Progenitor cell of endocrine pancreas (in vitro differentiated cells): ENCODE measurements around the gene ZNF804A. TPM values are rescaled to one million over a fixed set of nuclear protein-coding genes. Genes with fewer than 3 reads are reported as not detected.

Source experiments
- DNase-seq: peaks from one replicate; pipeline ENCODE4 v3.0.0; 2021; ENCODE audit warnings: low spot score; ENCODE audit not compliant: unreplicated experiment
- H3K27ac Mint-ChIP-seq: 2 replicates; pipeline ENCODE4 v1.8.0; 2021; ENCODE audit warnings: mild to moderate bottlenecking, moderate library complexity, mixed read lengths
- H3K27me3 Mint-ChIP-seq: 2 replicates; pipeline ENCODE4 v1.8.0; 2021; ENCODE audit warnings: mixed read lengths
- H3K36me3 Mint-ChIP-seq: 2 replicates; pipeline ENCODE4 v1.8.0; 2022; ENCODE audit warnings: mixed read lengths; ENCODE audit not compliant: insufficient read depth
- H3K4me1 Mint-ChIP-seq: 2 replicates; pipeline ENCODE4 v1.8.0; 2021; ENCODE audit warnings: low read depth, mixed read lengths
- H3K4me3 Mint-ChIP-seq: 2 replicates; pipeline ENCODE4 v1.8.0; 2021; ENCODE audit warnings: low read depth, mild to moderate bottlenecking, moderate library complexity, mixed read lengths
- H3K9me3 Mint-ChIP-seq: 2 replicates; pipeline ENCODE4 v1.8.0; 2021; ENCODE audit warnings: low read depth, mixed read lengths
- CTCF ChIP-seq: fragments of 200-600 bp; sonication (generic); IDR thresholded peaks from one replicate; pipeline ENCODE4 v1.5.0; 2021; ENCODE audit warnings: antibody characterized with exemption, mild to moderate bottlenecking; ENCODE audit not compliant: unreplicated experiment
- total RNA-seq: library from RNA; stranded (reverse); gene quantifications from 2 replicates; pipeline ENCODE4 v1.2.1, GENCODE V29; 2021

Gene ZNF804A
- total RNA-seq, 1 donor from 2014 or later, result not detected

GRCh38 chr2:184814421-184814820 lies 216.1 kb downstream of the ZNF804A start:
- H3K9me3 Mint-ChIP-seq, result no peaks in the 10 kb centered on the region
- TF ChIP-seq CTCF, result no peak
- no peaks in the 10 kb centered on the region for H3K36me3 Mint-ChIP-seq
- no peak overlapping the region for H3K4me3 Mint-ChIP-seq
- H3K27me3 Mint-ChIP-seq, result no peaks in the 10 kb centered on the region
- no peaks in the 10 kb centered on the region for H3K4me1 Mint-ChIP-seq
- no peak overlapping the region for H3K27ac Mint-ChIP-seq
- no peak for DNase-seq

GRCh38 chr2:184815824-184816223 lies 217.5 kb downstream of the ZNF804A start:
- Mint-ChIP-seq H3K9me3 (no peaks in the 10 kb centered on the region), H3K27me3 (no peaks in the 10 kb centered on the region), H3K4me1 (no peaks in the 10 kb centered on the region), H3K27ac (no peak overlapping the region), H3K4me3 (no peak overlapping the region), H3K36me3 (no peaks in the 10 kb centered on the region)
- DNase-seq, result no peak
- TF ChIP-seq CTCF, result no peak

- H3K27me3 Mint-ChIP-seq, result no peaks in the 10 kb centered on the region
- H3K36me3 Mint-ChIP-seq, result no peaks in the 10 kb centered on the region
- H3K4me1 Mint-ChIP-seq, result no peaks in the 10 kb centered on the region
- no peak for TF ChIP-seq CTCF
- no peaks in the 10 kb centered on the region for H3K9me3 Mint-ChIP-seq
- H3K27ac Mint-ChIP-seq, result no peak overlapping the region
- DNase-seq, result no peak
- no peak overlapping the region for H3K4me3 Mint-ChIP-seq
Observed at GRCh38 chr2:184824597-184824996, 226.3 kb downstream of the ZNF804A start.

- no peaks in the 10 kb centered on the region for H3K27me3 Mint-ChIP-seq
- no peak for DNase-seq
- H3K36me3 Mint-ChIP-seq, result no peaks in the 10 kb centered on the region
- no peaks in the 10 kb centered on the region for H3K9me3 Mint-ChIP-seq
- H3K27ac Mint-ChIP-seq, result no peak overlapping the region
- no peak for TF ChIP-seq CTCF
- peaks cover 2% of the 10 kb centered on the region for H3K4me1 Mint-ChIP-seq
- H3K4me3 Mint-ChIP-seq, result no peak overlapping the region
Observed at GRCh38 chr2:184830531-184830930, 232.2 kb downstream of the ZNF804A start.

- no peak for TF ChIP-seq CTCF
- H3K27ac Mint-ChIP-seq, result no peak overlapping the region
- H3K36me3 Mint-ChIP-seq, result no peaks in the 10 kb centered on the region
- DNase-seq, result no peak
- H3K4me3 Mint-ChIP-seq, result no peak overlapping the region
- H3K9me3 Mint-ChIP-seq, result no peaks in the 10 kb centered on the region
- H3K27me3 Mint-ChIP-seq, result no peaks in the 10 kb centered on the region
- peaks cover 2% of the 10 kb centered on the region for H3K4me1 Mint-ChIP-seq
Observed at GRCh38 chr2:184834699-184835397, 236.5 kb downstream of the ZNF804A start.
